GM23248 (cell line): ENCODE results near the gene UCKL1. TPM values are rescaled to one million over a fixed set of nuclear protein-coding genes. Genes with fewer than 3 reads are reported as not detected.
A peak's percentile ranks its signal among the peaks of the same experiment; 100 is the strongest.

Experiments
- DNase-seq: peaks from one replicate; pipeline ENCODE4 v3.0.0-alpha.2; 2015
- H2AFZ ChIP-seq: fragments of 200-600 bp; sonication (generic); 2 replicates; pipeline ENCODE4 v1.6.1; 2016; ENCODE audit warnings: antibody characterized with exemption
- H3F3A ChIP-seq: fragments of 200-600 bp; sonication (generic); 2 replicates; pipeline ENCODE4 v1.6.1; 2016; ENCODE audit warnings: mild to moderate bottlenecking, antibody characterized with exemption, mixed run types; ENCODE audit not compliant: insufficient read depth
- H3K27ac ChIP-seq: fragments of 200-600 bp; sonication (generic); 2 replicates; pipeline ENCODE4 v1.5.1; 2016; ENCODE audit warnings: mild to moderate bottlenecking
- H3K27me3 ChIP-seq: fragments of 200-600 bp; sonication (generic); replicated peaks from 2 replicates; pipeline ENCODE4 v1.6.1; 2016; ENCODE audit warnings: mild to moderate bottlenecking; ENCODE audit not compliant: insufficient read depth
- H3K36me3 ChIP-seq: fragments of 200-600 bp; sonication (generic); 2 replicates; pipeline ENCODE4 v1.6.1; 2016; ENCODE audit warnings: low read depth, mild to moderate bottlenecking
- H3K4me1 ChIP-seq: fragments of 200-600 bp; sonication (generic); 2 replicates; pipeline ENCODE4 v1.6.1; 2016; ENCODE audit warnings: mild to moderate bottlenecking; ENCODE audit not compliant: insufficient read depth
- H3K4me2 ChIP-seq: fragments of 200-600 bp; sonication (generic); one replicate; pipeline ENCODE4 v1.6.1; 2016; ENCODE audit warnings: mild to moderate bottlenecking; ENCODE audit not compliant: unreplicated experiment
- H3K4me3 ChIP-seq: fragments of 200-600 bp; sonication (generic); 2 replicates; pipeline ENCODE4 v1.5.1; 2016; ENCODE audit warnings: mild to moderate bottlenecking
- H3K79me2 ChIP-seq: fragments of 200-600 bp; sonication (generic); 2 replicates; pipeline ENCODE4 v1.6.1; 2016; ENCODE audit warnings: mild to moderate bottlenecking; ENCODE audit not compliant: insufficient read depth
- H3K9ac ChIP-seq: fragments of 200-600 bp; sonication (generic); 2 replicates; pipeline ENCODE4 v1.6.1; 2016; ENCODE audit warnings: mild to moderate bottlenecking
- H3K9me2 ChIP-seq: fragments of 200-600 bp; sonication (generic); 2 replicates; pipeline ENCODE4 v1.6.1; 2016; ENCODE audit warnings: mixed run types, mild to moderate bottlenecking, moderate library complexity; ENCODE audit not compliant: insufficient read depth
- H3K9me3 ChIP-seq: fragments of 200-600 bp; sonication (generic); one replicate; pipeline ENCODE4 v1.6.1; 2017; ENCODE audit warnings: low read depth
- H4K20me1 ChIP-seq: fragments of 200-600 bp; sonication (generic); 2 replicates; pipeline ENCODE4 v1.6.0; 2016; ENCODE audit not compliant: insufficient read depth
- EZH2 ChIP-seq: fragments of 200-600 bp; sonication (generic); IDR thresholded peaks from 2 replicates; pipeline ENCODE4 v1.6.1; 2018; ENCODE audit warnings: antibody characterized with exemption, mild to moderate bottlenecking; ENCODE audit not compliant: insufficient read depth, poor library complexity, severe bottlenecking
- EZH2phosphoT487 ChIP-seq: fragments of 200-600 bp; sonication (generic); IDR thresholded peaks from 2 replicates; pipeline ENCODE4 v1.6.1; 2018; ENCODE audit warnings: antibody characterized with exemption, moderate library complexity, mild to moderate bottlenecking, low read depth; ENCODE audit not compliant: insufficient read depth
- WGBS, 2 experiments: methylation state at CpG; one replicate each; pipeline ENCODE4 v1.1.6; 2015 to 2017; ENCODE audit warnings: low lambda C conversion rate in 2 of 2, low coverage in 1 of 2; ENCODE audit errors: missing lambda C conversion rate in 2 of 2; 5-methylcytosine and 5-hydroxymethylcytosine counted together
- in situ Hi-C: fragments of 300-500 bp; cut with MboI; formaldehyde crosslinking; loops from 2 replicates; pipeline ENCODE4 v1.15.0; 2020
- microRNA counts: library from miRNA; unstranded; fragments of <30 nt; microRNA quantifications from one replicate; lab custom pipeline; 2016
- microRNA-seq: library from miRNA; unstranded; fragments of <30 nt; microRNA quantifications from one replicate; pipeline ENCODE4, GENCODE V29; 2016; ENCODE audit warnings: borderline number of aligned reads
- polyA plus RNA-seq: library from polyadenylated mRNA; unstranded; fragments of >200 nt; fragmentation: Nextera tagmentation; extraction: Ambion mirVana; gene quantifications from 2 replicates; pipeline ENCODE4 v1.2.1, GENCODE V29; 2016
- small RNA-seq: library from RNA; depleted of rRNA; stranded (forward); fragments of <200 nt; gene quantifications from one replicate; pipeline ENCODE3, GENCODE V24; 2014; ENCODE audit warnings: low read depth, low replicate concordance
- total RNA-seq: library from RNA; depleted of rRNA; stranded (reverse); fragments of >200 nt; shearing (Covaris generic); gene quantifications from 2 replicates; pipeline ENCODE4 v1.2.3, GENCODE V29; 2014; rRNA removed

Gene UCKL1
- total and polyA plus RNA-seq, 2 experiments from 2014 or later = 17.6 to 33.4 TPM

- WGBS, 2 experiments = 88 to 89% methylated on average over 28 to 29 of the region's 29 CpGs
- in situ Hi-C loops = no loop called here
Observed at GRCh38 chr20:63891061-63892002, 64.9 kb downstream of the UCKL1 start.

GRCh38 chr20:63890616-63891015 lies 65.6 kb downstream of the UCKL1 start:
- Histone ChIP-seq H3K9ac (no peak overlapping the region), H3K27me3 (no peaks in the 10 kb centered on the region), H2AFZ (no peak overlapping the region), H4K20me1 (no peaks in the 10 kb centered on the region), H3K79me2 (peaks cover 51% of the 10 kb centered on the region), H3K4me3 (no peak overlapping the region), H3K27ac (no peak overlapping the region), H3K9me3 (no peaks in the 10 kb centered on the region), H3K4me1 (peaks cover 7% of the 10 kb centered on the region; the same call in 1 of the 2 replicates), H3K9me2 (no peaks in the 10 kb centered on the region), H3K4me2 (no peak overlapping the region), H3K36me3 (peaks cover 24% of the 10 kb centered on the region), H3F3A (peaks cover 53% of the 10 kb centered on the region)
- TF ChIP-seq EZH2phosphoT487 = no peak
- no peak for TF ChIP-seq EZH2
- DNase-seq = no peak
- in situ Hi-C loops = no loop called here
- 87 to 88% methylated on average over 7 of the region's 7 CpGs for WGBS, 2 experiments

More at GRCh38 chr20:63891061-63892002, 64.9 kb downstream of the UCKL1 start:
- H3K4me3 ChIP-seq = no peak overlapping the region
- no peak overlapping the region for H3K27ac ChIP-seq
- no peak for DNase-seq
- no peaks in the 10 kb centered on the region for H4K20me1 ChIP-seq
- H3K9ac ChIP-seq = no peak overlapping the region
- TF ChIP-seq EZH2phosphoT487 (no peak), EZH2 (no peak)
- no peaks in the 10 kb centered on the region for H3K9me3 ChIP-seq
- peaks cover 52% of the 10 kb centered on the region for H3K79me2 ChIP-seq
- H3K9me2 ChIP-seq = no peaks in the 10 kb centered on the region
- peaks cover 24% of the 10 kb centered on the region for H3K36me3 ChIP-seq
- H3K4me1 ChIP-seq = peaks cover 7% of the 10 kb centered on the region; the same call in 1 of the 2 replicates
- H3F3A ChIP-seq = peaks cover 60% of the 10 kb centered on the region
- H2AFZ ChIP-seq = no peak overlapping the region
- no peaks in the 10 kb centered on the region for H3K27me3 ChIP-seq
- no peak overlapping the region for H3K4me2 ChIP-seq

GRCh38 chr20:63890201-63890576 lies 66.0 kb downstream of the UCKL1 start:
- peaks cover 53% of the 10 kb centered on the region for H3K79me2 ChIP-seq
- no peak overlapping the region for H2AFZ ChIP-seq
- H3K4me1 ChIP-seq = peaks cover 7% of the 10 kb centered on the region; the same call in 1 of the 2 replicates
- no peaks in the 10 kb centered on the region for H3K9me3 ChIP-seq
- H3K9ac ChIP-seq = no peak overlapping the region
- no peaks in the 10 kb centered on the region for H3K27me3 ChIP-seq
- H3K36me3 ChIP-seq = peaks cover 24% of the 10 kb centered on the region
- peaks cover 51% of the 10 kb centered on the region for H3F3A ChIP-seq
- WGBS, 2 experiments = 85% methylated on average over 7 of the region's 7 CpGs
- H3K27ac ChIP-seq = no peak overlapping the region
- peak; percentile 34 for DNase-seq
- no peak overlapping the region for H3K4me2 ChIP-seq
- in situ Hi-C loops = no loop called here
- TF ChIP-seq EZH2phosphoT487 (no peak), EZH2 (no peak)
- no peak overlapping the region for H3K4me3 ChIP-seq
- H3K9me2 ChIP-seq = no peaks in the 10 kb centered on the region
- no peaks in the 10 kb centered on the region for H4K20me1 ChIP-seq

MicroRNAs encoded within 50 kb of the gene (microRNA counts, 767-probe panel; counts per million panel counts)
- microRNA hsa-miR-1914-5p (lab: Ali Mortazavi, UCI) (447 counts per million, percentile 86 among the panel's probes with 10 or more counts), microRNA hsa-miR-647 (lab: Ali Mortazavi, UCI) (447 counts per million, percentile 86 among the panel's probes with 10 or more counts), microRNA hsa-miR-941 (lab: Ali Mortazavi, UCI) (447 counts per million, percentile 86 among the panel's probes with 10 or more counts)

Small RNAs within 50 kb of the gene (microRNA-seq; reads per million reads assigned to microRNA genes)
- 2.0 reads per million for gene MIR1914
- gene MIR647 = not detected
- not detected for gene MIR941-1
- not detected for gene MIR941-2
- gene MIR941-3 = not detected
- gene MIR941-4 = not detected
- not detected for gene MIR941-5

Small RNAs within 50 kb of the gene (small RNA-seq; reads per million reads assigned to genes)
- gene MIR647 (not detected), gene MIR941-2 (not detected), gene MIR941-4 (not detected), gene MIR941-5 (not detected), gene RNU1-134P (0.19 reads per million)

Other genes starting within 250 kb of the UCKL1 start
- 61.4 and 65.9 TPM in 2 replicates for gene ARFRP1, start 248.4 kb downstream of the UCKL1 start, total RNA-seq
- 57.6 and 60.8 TPM in 2 replicates for gene ARFRP1, start 248.4 kb downstream of the UCKL1 start, polyA plus RNA-seq
- 26.2 and 28.5 TPM in 2 replicates for gene ZGPAT, start 248.4 kb downstream of the UCKL1 start, total RNA-seq
- 19.9 and 22.7 TPM in 2 replicates for gene ZGPAT, start 248.4 kb downstream of the UCKL1 start, polyA plus RNA-seq
- gene LIME1, start 219.8 kb downstream of the UCKL1 start, total RNA-seq = 14.1 and 32.0 TPM in 2 replicates
- 2.4 and 3.7 TPM in 2 replicates for gene LIME1, start 219.8 kb downstream of the UCKL1 start, polyA plus RNA-seq
- 63.9 and 64.9 TPM in 2 replicates for gene SLC2A4RG, start 216.6 kb downstream of the UCKL1 start, total RNA-seq
- 21.3 and 22.7 TPM in 2 replicates for gene SLC2A4RG, start 216.6 kb downstream of the UCKL1 start, polyA plus RNA-seq
- gene ZBTB46, start 125.2 kb downstream of the UCKL1 start, total RNA-seq = 1.9 and 3.9 TPM in 2 replicates
- gene ZBTB46, start 125.2 kb downstream of the UCKL1 start, polyA plus RNA-seq = 0.33 and 0.38 TPM in 2 replicates
- gene ABHD16B, start 94.9 kb downstream of the UCKL1 start, total RNA-seq = not detected in 2 replicates
- gene ABHD16B, start 94.9 kb downstream of the UCKL1 start, polyA plus RNA-seq = not detected in 2 replicates
- gene TPD52L2, start 91.1 kb downstream of the UCKL1 start, total RNA-seq = 198 and 214 TPM in 2 replicates
- 220 and 227 TPM in 2 replicates for gene TPD52L2, start 91.1 kb downstream of the UCKL1 start, polyA plus RNA-seq
- 68.0 and 70.9 TPM in 2 replicates for gene DNAJC5, start 61.3 kb downstream of the UCKL1 start, total RNA-seq
- 22.4 and 24.9 TPM in 2 replicates for gene DNAJC5, start 61.3 kb downstream of the UCKL1 start, polyA plus RNA-seq
- 16.4 and 16.6 TPM in 2 replicates for gene ZNF512B, start 13.5 kb upstream of the UCKL1 start, total RNA-seq
- 1.2 and 1.5 TPM in 2 replicates for gene ZNF512B, start 13.5 kb upstream of the UCKL1 start, polyA plus RNA-seq
- 0.38 and 1.3 TPM in 2 replicates for gene SAMD10, start 23.2 kb upstream of the UCKL1 start, total RNA-seq
- 1.3 and 1.7 TPM in 2 replicates for gene SAMD10, start 23.2 kb upstream of the UCKL1 start, polyA plus RNA-seq
- 39.0 and 47.1 TPM in 2 replicates for gene PRPF6, start 24.7 kb upstream of the UCKL1 start, total RNA-seq
- 54.8 and 59.4 TPM in 2 replicates for gene PRPF6, start 24.7 kb upstream of the UCKL1 start, polyA plus RNA-seq
- gene C20orf204, start 79.8 kb upstream of the UCKL1 start, total RNA-seq = 0.32 and 0.51 TPM in 2 replicates
- gene C20orf204, start 79.8 kb upstream of the UCKL1 start, polyA plus RNA-seq = 0.09 and 0.14 TPM in 2 replicates
- gene SOX18, start 93.2 kb upstream of the UCKL1 start, total RNA-seq = not detected in 2 replicates
- not detected in 2 replicates for gene SOX18, start 93.2 kb upstream of the UCKL1 start, polyA plus RNA-seq
- gene TCEA2, start 106.8 kb upstream of the UCKL1 start, total RNA-seq = 34.3 and 39.2 TPM in 2 replicates
- 67.9 and 70.7 TPM in 2 replicates for gene TCEA2, start 106.8 kb upstream of the UCKL1 start, polyA plus RNA-seq
- 7.0 and 13.2 TPM in 2 replicates for gene RGS19, start 123.1 kb upstream of the UCKL1 start, total RNA-seq
- gene RGS19, start 123.1 kb upstream of the UCKL1 start, polyA plus RNA-seq = 18.7 and 20.9 TPM in 2 replicates
- gene OPRL1, start 123.7 kb upstream of the UCKL1 start, total RNA-seq = 0.86 and 1.1 TPM in 2 replicates
- 0.35 and 0.53 TPM in 2 replicates for gene OPRL1, start 123.7 kb upstream of the UCKL1 start, polyA plus RNA-seq
- 3.7 TPM in 1 of 2 replicates, not detected in the other for gene LKAAEAR1, start 128.0 kb upstream of the UCKL1 start, total RNA-seq
- gene LKAAEAR1, start 128.0 kb upstream of the UCKL1 start, polyA plus RNA-seq = 0.59 TPM in 1 of 2 replicates, not detected in the other
- gene NPBWR2, start 151.1 kb upstream of the UCKL1 start, total RNA-seq = not detected in 2 replicates
- not detected in 2 replicates for gene NPBWR2, start 151.1 kb upstream of the UCKL1 start, polyA plus RNA-seq
- gene MYT1, start 208.0 kb upstream of the UCKL1 start, total RNA-seq = not detected in 2 replicates
- not detected in 2 replicates for gene MYT1, start 208.0 kb upstream of the UCKL1 start, polyA plus RNA-seq